OCI-LY1 (cell line): Measurements from ENCODE around the gene RAN.

ENCODE experiments used
- EZH2 ChIP-seq: fragments of 200-600 bp; sonication (generic), shearing (Covaris generic); IDR thresholded peaks from 2 replicates; pipeline ENCODE4 v1.8.0; 2017; ENCODE audit warnings: borderline replicate concordance, mixed run types, mild to moderate bottlenecking, antibody characterized with exemption, low read length, moderate library complexity, mixed read lengths
- TF ChIP-seq, protein P1 (sequence below): fragments of 200-600 bp; sonication (generic), shearing (Covaris generic); IDR thresholded peaks from 2 replicates; pipeline ENCODE4 v1.5.1; 2017; ENCODE audit warnings: mild to moderate bottlenecking, antibody characterized with exemption, low read length, moderate library complexity, mixed read lengths

DNA sequence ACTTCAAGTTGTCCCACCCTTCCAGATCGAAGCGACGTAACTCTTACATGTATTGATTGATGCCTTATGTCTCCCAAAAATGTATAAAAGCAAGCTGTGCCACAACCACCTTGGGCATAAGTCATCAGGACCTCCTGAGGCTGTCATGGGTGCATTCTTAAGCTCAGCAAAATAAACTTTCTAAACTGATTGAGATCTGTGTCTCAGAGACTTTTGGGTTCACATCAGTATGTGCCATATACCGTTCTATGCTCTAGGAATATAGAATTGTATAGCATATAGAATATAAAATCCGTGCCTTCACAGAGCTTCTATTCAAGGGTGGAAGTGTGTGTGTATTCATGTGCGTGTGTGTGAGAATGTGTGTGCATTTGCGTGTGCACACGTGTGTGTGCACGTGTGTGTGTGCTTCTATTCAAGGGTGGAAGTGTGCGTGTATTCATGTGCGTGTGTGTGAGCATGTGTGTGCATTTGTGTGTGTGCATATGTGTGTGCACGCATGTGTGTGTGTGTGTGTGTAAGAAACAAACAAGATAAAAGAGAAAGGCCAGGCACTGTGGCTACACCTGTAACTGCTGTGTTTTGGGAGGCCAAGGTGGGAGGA lies 21.3 kb upstream of the RAN start:
- TF ChIP-seq, protein P1, sequence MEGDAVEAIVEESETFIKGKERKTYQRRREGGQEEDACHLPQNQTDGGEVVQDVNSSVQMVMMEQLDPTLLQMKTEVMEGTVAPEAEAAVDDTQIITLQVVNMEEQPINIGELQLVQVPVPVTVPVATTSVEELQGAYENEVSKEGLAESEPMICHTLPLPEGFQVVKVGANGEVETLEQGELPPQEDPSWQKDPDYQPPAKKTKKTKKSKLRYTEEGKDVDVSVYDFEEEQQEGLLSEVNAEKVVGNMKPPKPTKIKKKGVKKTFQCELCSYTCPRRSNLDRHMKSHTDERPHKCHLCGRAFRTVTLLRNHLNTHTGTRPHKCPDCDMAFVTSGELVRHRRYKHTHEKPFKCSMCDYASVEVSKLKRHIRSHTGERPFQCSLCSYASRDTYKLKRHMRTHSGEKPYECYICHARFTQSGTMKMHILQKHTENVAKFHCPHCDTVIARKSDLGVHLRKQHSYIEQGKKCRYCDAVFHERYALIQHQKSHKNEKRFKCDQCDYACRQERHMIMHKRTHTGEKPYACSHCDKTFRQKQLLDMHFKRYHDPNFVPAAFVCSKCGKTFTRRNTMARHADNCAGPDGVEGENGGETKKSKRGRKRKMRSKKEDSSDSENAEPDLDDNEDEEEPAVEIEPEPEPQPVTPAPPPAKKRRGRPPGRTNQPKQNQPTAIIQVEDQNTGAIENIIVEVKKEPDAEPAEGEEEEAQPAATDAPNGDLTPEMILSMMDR = no peak
- no peak for TF ChIP-seq EZH2
